Measurements from ENCODE around the gene FADS2. TPM values are rescaled to one million over a fixed set of nuclear protein-coding genes. Genes with fewer than 3 reads are reported as not detected.

FADS2 gene
- polyA plus RNA-seq, 2 donors = 5.1 to 8.7 TPM

DNA sequence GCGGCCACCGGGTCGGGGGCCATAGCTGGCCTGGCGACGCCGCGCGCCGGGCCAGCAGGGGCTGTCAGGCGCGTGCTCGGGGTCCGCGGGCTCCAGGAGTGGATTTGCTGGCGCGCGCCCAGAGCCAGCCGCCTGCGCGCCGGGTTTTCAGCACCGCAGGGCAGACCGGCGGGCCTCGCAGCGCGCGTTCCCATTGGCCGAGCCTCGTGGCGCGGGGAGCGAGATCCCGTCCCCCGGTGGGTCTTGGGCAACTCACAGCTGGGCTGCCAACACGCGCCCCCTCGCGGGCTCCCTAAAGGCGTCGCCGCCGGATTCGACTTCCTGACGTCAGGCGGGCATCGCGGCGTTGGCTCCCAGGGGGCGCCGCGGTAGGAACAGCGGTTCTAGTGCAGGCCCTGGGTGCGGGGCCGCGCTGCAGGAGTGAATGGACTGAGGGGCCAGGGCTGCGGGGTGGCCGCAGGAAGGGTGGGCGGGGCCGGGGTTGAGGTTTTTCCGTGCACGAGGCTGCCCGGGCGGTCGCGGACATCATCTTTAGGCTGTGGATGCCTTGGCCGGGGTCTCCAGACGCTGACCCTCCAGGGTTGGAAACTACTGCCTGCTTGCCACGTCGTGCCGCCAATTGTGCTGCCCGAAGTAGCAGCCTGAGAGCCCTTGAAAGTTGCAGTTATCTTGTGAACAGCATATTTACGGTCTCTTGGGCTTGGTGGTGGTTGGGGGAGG is 11.2 kb upstream of the FADS2 start, which contains the start of gene FADS1:
TSS of gene FADS1 (minus strand) at position 268 of the 720 bp plus-strand sequence. CDS start at position 194, 74 bp downstream.
- H3K27me3 ChIP-seq (ENCODE audit: control insufficient read depth in 1 of 2, insufficient read depth in 2 of 2, low read length in 2 of 2) = no peaks in the 10 kb centered on the region
- peak within 1 kb of the TSS; percentile 34 to 58 for H3K4me3 ChIP-seq (ENCODE audit: low read depth in 1 of 2, low read length in 2 of 2)
- no peaks in the 10 kb centered on the region for H3K9me3 ChIP-seq (ENCODE audit: control insufficient read depth in 2 of 2, insufficient read depth in 1 of 2, low read depth in 1 of 2, low read length in 1 of 2)
- H3K27ac ChIP-seq (ENCODE audit: low read depth in 2 of 2, low read length in 1 of 2) = peak within 1 kb of the TSS; percentile 79 to 91
- H3K36me3 ChIP-seq (ENCODE audit: control insufficient read depth in 2 of 2, insufficient read depth in 2 of 2, low read length in 1 of 2) = no peaks in the 10 kb centered on the region
- peaks cover 3 to 25% of the 10 kb centered on the region in 2 donors for H3K4me1 ChIP-seq (ENCODE audit: control insufficient read depth in 2 of 2, insufficient read depth in 2 of 2, low read length in 1 of 2)
- WGBS, 2 donors = 1 to 2% methylated on average over 66 to 73 of the region's 73 CpGs

GRCh38 chr11:61817471-61818202 is 10.5 kb upstream of the FADS2 start:
- Histone ChIP-seq H3K4me1 (ENCODE audit: control insufficient read depth in 2 of 2, insufficient read depth in 2 of 2, low read length in 1 of 2) (peaks cover 3 to 22% of the 10 kb centered on the region in 2 donors), H3K9me3 (ENCODE audit: control insufficient read depth in 2 of 2, insufficient read depth in 1 of 2, low read depth in 1 of 2, low read length in 1 of 2) (no peaks in the 10 kb centered on the region), H3K4me3 (ENCODE audit: low read depth in 1 of 2, low read length in 2 of 2) (no peak overlapping the region), H3K36me3 (ENCODE audit: control insufficient read depth in 2 of 2, insufficient read depth in 2 of 2, low read length in 1 of 2) (no peaks in the 10 kb centered on the region), H3K27ac (ENCODE audit: low read depth in 2 of 2, low read length in 1 of 2) (no peak overlapping the region), H3K27me3 (ENCODE audit: control insufficient read depth in 1 of 2, insufficient read depth in 2 of 2, low read length in 2 of 2) (no peaks in the 10 kb centered on the region)
- 71 to 79% methylated on average over 6 of the region's 6 CpGs for WGBS, 2 donors

GRCh38 chr11:61820174-61820573 is 7.9 kb upstream of the FADS2 start:
- no peaks in the 10 kb centered on the region for H3K27me3 ChIP-seq (ENCODE audit: control insufficient read depth in 1 of 2, insufficient read depth in 2 of 2, low read length in 2 of 2)
- H3K9me3 ChIP-seq (ENCODE audit: control insufficient read depth in 2 of 2, insufficient read depth in 1 of 2, low read depth in 1 of 2, low read length in 1 of 2) = no peaks in the 10 kb centered on the region
- H3K4me3 ChIP-seq (ENCODE audit: low read depth in 1 of 2, low read length in 2 of 2) = no peak overlapping the region
- WGBS, 2 donors = 45 to 59% methylated on average over 2 of the region's 2 CpGs
- peak overlapping the region; percentile 78 to 82 for H3K27ac ChIP-seq (ENCODE audit: low read depth in 2 of 2, low read length in 1 of 2)
- H3K4me1 ChIP-seq (ENCODE audit: control insufficient read depth in 2 of 2, insufficient read depth in 2 of 2, low read length in 1 of 2) = peaks cover 3 to 14% of the 10 kb centered on the region in 2 donors
- H3K36me3 ChIP-seq (ENCODE audit: control insufficient read depth in 2 of 2, insufficient read depth in 2 of 2, low read length in 1 of 2) = no peaks in the 10 kb centered on the region

GRCh38 chr11:61826930-61827570 is 1.1 kb upstream of the FADS2 start:
- H3K27me3 ChIP-seq (ENCODE audit: control insufficient read depth in 1 of 2, insufficient read depth in 2 of 2, low read length in 2 of 2) = peaks cover 0 to 4% of the 10 kb centered on the region in 2 donors
- peak overlapping the region; percentile 48 to 65 for H3K4me3 ChIP-seq (ENCODE audit: low read depth in 1 of 2, low read length in 2 of 2)
- H3K9me3 ChIP-seq (ENCODE audit: control insufficient read depth in 2 of 2, insufficient read depth in 1 of 2, low read depth in 1 of 2, low read length in 1 of 2) = no peaks in the 10 kb centered on the region
- WGBS, 2 donors = 31 to 38% methylated on average over 23 of the region's 23 CpGs
- no peaks in the 10 kb centered on the region for H3K36me3 ChIP-seq (ENCODE audit: control insufficient read depth in 2 of 2, insufficient read depth in 2 of 2, low read length in 1 of 2)
- peaks cover 3 to 13% of the 10 kb centered on the region in 2 donors for H3K4me1 ChIP-seq (ENCODE audit: control insufficient read depth in 2 of 2, insufficient read depth in 2 of 2, low read length in 1 of 2)
- H3K27ac ChIP-seq (ENCODE audit: low read depth in 2 of 2, low read length in 1 of 2) = peak overlapping the region; percentile 76 to 80

- H3K27ac ChIP-seq (ENCODE audit: low read depth in 2 of 2, low read length in 1 of 2) = peak overlapping the region; percentile 76 to 80
- WGBS, 2 donors = 1% methylated on average over 16 of the region's 16 CpGs
- H3K4me1 ChIP-seq (ENCODE audit: control insufficient read depth in 2 of 2, insufficient read depth in 2 of 2, low read length in 1 of 2) = peaks cover 3 to 13% of the 10 kb centered on the region in 2 donors
Observed at GRCh38 chr11:61828379-61828628, 204 bp downstream of the FADS2 start.

GRCh38 chr11:61828629-61829407 is 718 bp downstream of the FADS2 start:
- peak overlapping the region; percentile 48 to 65 for H3K4me3 ChIP-seq (ENCODE audit: low read depth in 1 of 2, low read length in 2 of 2)
- peak overlapping the region; percentile 76 to 80 for H3K27ac ChIP-seq (ENCODE audit: low read depth in 2 of 2, low read length in 1 of 2)
- no peaks in the 10 kb centered on the region for H3K9me3 ChIP-seq (ENCODE audit: control insufficient read depth in 2 of 2, insufficient read depth in 1 of 2, low read depth in 1 of 2, low read length in 1 of 2)
- H3K27me3 ChIP-seq (ENCODE audit: control insufficient read depth in 1 of 2, insufficient read depth in 2 of 2, low read length in 2 of 2) = peaks cover 0 to 4% of the 10 kb centered on the region in 2 donors
- WGBS, 2 donors = 3 to 4% methylated on average over 55 of the region's 55 CpGs
- H3K36me3 ChIP-seq (ENCODE audit: control insufficient read depth in 2 of 2, insufficient read depth in 2 of 2, low read length in 1 of 2) = no peaks in the 10 kb centered on the region
- H3K4me1 ChIP-seq (ENCODE audit: control insufficient read depth in 2 of 2, insufficient read depth in 2 of 2, low read length in 1 of 2) = peaks cover 3 to 13% of the 10 kb centered on the region in 2 donors

More at GRCh38 chr11:61828379-61828628, 204 bp downstream of the FADS2 start:
- peak overlapping the region; percentile 48 to 65 for H3K4me3 ChIP-seq (ENCODE audit: low read depth in 1 of 2, low read length in 2 of 2)
- no peaks in the 10 kb centered on the region for H3K9me3 ChIP-seq (ENCODE audit: control insufficient read depth in 2 of 2, insufficient read depth in 1 of 2, low read depth in 1 of 2, low read length in 1 of 2)
- H3K36me3 ChIP-seq (ENCODE audit: control insufficient read depth in 2 of 2, insufficient read depth in 2 of 2, low read length in 1 of 2) = no peaks in the 10 kb centered on the region
- H3K27me3 ChIP-seq (ENCODE audit: control insufficient read depth in 1 of 2, insufficient read depth in 2 of 2, low read length in 2 of 2) = peaks cover 0 to 4% of the 10 kb centered on the region in 2 donors

DNA sequence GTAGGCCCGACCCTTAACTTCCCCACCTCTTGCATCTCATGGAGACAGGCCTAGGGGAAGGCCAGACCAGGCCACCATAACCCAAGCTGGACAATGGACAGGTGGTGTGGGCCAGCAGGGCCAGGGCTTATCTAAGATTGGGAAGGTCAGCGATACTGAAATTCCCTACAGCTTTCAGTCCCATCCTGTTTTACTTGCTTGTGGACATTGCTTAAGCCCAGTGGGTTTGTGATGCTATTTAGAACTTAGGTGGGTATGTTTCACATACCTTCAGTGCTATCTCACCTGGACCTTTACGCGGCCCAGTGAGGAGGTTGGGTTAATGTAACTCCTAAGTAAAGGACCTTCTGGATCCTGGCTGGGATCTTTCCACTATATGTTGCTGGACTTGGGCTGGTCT is 1.7 kb downstream of the FADS2 start:
- Histone ChIP-seq H3K27me3 (ENCODE audit: control insufficient read depth in 1 of 2, insufficient read depth in 2 of 2, low read length in 2 of 2) (peaks cover 0 to 4% of the 10 kb centered on the region in 2 donors), H3K4me3 (ENCODE audit: low read depth in 1 of 2, low read length in 2 of 2) (no peak overlapping the region), H3K4me1 (ENCODE audit: control insufficient read depth in 2 of 2, insufficient read depth in 2 of 2, low read length in 1 of 2) (peaks cover 5 to 18% of the 10 kb centered on the region in 2 donors), H3K36me3 (ENCODE audit: control insufficient read depth in 2 of 2, insufficient read depth in 2 of 2, low read length in 1 of 2) (no peaks in the 10 kb centered on the region), H3K27ac (ENCODE audit: low read depth in 2 of 2, low read length in 1 of 2) (no peak overlapping the region), H3K9me3 (ENCODE audit: control insufficient read depth in 2 of 2, insufficient read depth in 1 of 2, low read depth in 1 of 2, low read length in 1 of 2) (no peaks in the 10 kb centered on the region)
- 82 to 83% methylated on average over 4 of the region's 4 CpGs for WGBS, 2 donors

- Histone ChIP-seq H3K9me3 (ENCODE audit: control insufficient read depth in 2 of 2, insufficient read depth in 1 of 2, low read depth in 1 of 2, low read length in 1 of 2) (no peaks in the 10 kb centered on the region), H3K27me3 (ENCODE audit: control insufficient read depth in 1 of 2, insufficient read depth in 2 of 2, low read length in 2 of 2) (peaks cover 0 to 4% of the 10 kb centered on the region in 2 donors), H3K27ac (ENCODE audit: low read depth in 2 of 2, low read length in 1 of 2) (peak overlapping the region in 1 of 2 donors; percentile 37), H3K4me3 (ENCODE audit: low read depth in 1 of 2, low read length in 2 of 2) (no peak overlapping the region), H3K4me1 (ENCODE audit: control insufficient read depth in 2 of 2, insufficient read depth in 2 of 2, low read length in 1 of 2) (peaks cover 5 to 18% of the 10 kb centered on the region in 2 donors), H3K36me3 (ENCODE audit: control insufficient read depth in 2 of 2, insufficient read depth in 2 of 2, low read length in 1 of 2) (no peaks in the 10 kb centered on the region)
- WGBS, 2 donors = 56 to 59% methylated on average over 8 of the region's 8 CpGs
Observed at GRCh38 chr11:61830237-61831105, 2.4 kb downstream of the FADS2 start.

Data from esophagus (tissue), 2 donors.